Stimulated activated CD4-positive, alpha-beta T cell treated with anti-CD3 and anti-CD28 coated beads, Interleukin-15, amount 100 ng/mL, for 48 hours (primary cell): ENCODE data around the gene INVS.
"Not testable (repeated sequence)": the region's sequence is repeated elsewhere in the genome, so short reads cannot be mapped to it uniquely, and the experiment has no call there.

Experiments
- DNase-seq, 2 donors: peaks; one replicate each; pipeline ENCODE4 v3.0.0-alpha.2; 2020; ENCODE audit warnings: low read depth in 2 of 2

Gene INVS

DNA sequence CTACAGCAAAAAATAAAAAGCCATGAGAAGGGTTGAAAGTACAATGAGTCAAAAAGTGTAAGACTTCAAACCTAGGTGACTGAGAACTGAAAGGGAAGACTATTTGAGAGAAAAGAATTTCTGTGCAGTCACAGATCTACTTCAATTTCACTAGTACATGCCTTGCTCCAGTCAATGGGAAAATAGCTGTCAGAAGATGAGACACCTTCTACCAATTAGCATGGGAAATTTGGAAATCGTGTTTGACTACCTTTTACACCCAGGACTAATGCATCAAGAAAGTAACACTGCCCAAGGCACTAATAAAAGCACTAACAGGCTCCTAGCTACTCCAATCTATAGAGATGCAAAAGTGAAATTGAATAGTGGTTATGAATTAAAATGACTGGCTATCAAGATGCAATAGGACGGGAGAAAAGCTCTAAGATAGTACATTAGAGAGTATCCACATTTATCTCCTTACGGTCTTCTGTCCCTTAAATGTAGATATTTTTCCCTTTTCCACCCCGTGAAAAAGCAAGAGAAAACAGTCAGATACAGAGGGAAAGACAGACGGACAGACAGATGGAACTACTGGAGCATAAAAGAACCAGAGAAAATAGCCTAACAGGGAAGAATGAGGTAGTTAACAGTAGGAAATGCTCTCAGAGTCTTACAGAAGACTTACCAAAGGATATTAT, 15.5 kb upstream of the INVS start:
- DNase-seq = no peak

DNA sequence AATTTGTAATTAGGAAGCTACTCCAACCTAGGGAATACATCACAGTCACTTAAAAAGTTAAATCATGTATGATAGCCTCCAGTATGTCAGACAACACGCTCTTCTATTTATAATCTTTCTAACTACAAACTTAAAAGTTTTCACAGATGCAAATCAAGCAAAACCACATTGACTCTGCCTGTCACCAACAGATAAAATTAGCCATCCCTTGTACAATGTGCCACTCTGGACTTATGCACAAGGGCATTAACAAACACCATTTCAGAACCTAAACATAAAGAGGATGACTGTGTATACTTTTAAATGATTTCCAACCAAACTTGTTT, 15.0 kb upstream of the INVS start:
- no peak for DNase-seq

DNA sequence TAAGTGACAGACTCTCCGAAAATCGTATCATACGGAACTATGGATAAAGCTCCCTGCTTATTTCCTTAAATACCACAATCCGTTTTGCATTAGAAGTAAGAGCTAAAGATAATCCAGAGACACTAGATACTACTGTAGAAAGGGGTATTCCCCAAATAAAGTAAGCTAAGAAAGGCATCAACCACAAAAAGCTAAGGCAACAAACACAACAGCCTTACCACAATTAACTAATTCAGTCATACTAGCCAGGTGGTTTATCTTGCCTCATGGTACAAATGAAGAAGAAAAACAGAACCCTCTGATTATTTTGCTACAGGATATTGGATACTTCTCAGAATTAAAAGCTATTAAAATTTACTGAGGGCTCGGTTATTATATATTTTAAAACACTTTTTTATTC, 14.3 kb upstream of the INVS start:
- DNase-seq = no peak

GRCh38 chr9:100086097-100086635, 12.9 kb upstream of the INVS start:
- no peak for DNase-seq

DNA sequence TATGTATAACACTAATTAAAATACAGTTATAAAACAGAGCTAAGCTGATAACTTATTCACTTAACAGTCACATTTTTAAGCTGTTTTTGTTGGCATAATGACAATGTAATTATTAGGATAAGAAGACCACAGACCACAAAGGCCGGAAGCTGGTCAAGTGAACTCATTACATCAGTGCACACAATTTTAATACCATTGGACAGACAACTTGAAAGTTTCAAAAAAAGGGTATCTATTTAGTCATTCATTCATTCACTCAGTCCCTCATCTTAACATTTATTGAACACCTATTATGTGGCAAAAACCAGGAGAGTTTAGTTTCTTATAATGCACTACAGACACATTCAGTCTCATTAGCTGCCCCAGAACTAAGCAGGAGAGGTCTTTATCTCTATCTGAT, 11.8 kb upstream of the INVS start:
- no peak for DNase-seq

DNA sequence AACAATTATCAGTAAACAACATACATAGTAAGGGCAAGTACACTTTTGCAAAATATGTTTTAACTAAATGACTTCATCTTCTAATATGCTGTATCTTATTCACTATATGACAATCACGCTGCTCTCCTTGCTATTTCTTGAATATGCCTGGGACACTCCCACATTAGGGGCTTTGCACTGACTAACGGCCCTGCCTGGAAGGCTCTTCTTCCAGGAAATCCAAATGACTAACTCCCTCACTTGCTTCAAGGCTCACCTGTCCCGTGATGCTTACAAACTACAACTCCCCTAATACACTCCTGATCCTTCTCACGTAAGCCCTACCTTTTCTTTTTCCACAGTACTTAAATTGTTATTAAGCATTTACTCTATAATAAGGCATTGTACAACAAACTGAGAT, 10.8 kb upstream of the INVS start:
- DNase-seq = no peak

DNA sequence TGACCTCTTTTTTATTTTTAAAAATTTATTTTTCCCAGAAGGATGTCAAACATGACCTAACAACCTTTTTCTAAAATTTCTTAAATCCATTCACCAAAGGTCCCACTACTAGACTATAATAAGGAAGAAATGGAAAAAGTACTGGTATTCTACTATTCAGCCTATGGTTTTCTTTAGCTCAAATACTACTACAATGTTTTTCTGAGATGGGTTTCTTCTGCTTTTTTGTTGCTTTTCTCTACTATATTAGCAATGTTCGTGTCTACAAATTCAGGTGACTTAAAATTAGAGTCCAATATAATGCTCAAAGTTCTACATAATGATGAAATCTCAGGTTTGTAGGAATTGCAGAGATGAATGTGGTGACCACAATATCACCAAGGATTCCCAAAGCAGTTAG, 8.2 kb upstream of the INVS start:
- DNase-seq = no peak

DNA sequence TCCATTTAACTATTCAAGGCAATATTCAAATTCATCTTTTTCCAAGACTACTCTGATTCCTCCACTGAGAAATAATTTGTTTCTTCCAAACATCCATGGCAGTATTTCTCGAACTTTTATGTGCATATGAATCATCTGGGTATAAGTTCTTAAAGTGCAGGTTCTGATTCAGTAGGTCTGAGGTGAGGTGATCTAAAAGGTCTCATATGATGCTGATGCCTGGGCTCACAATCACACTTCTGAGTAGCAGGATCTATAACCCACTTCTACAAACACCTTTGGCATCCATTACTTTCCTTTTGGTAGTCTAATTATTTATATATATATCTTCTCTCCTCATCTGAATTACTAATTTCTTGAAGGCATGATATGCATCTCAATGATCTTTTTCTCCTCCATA, 7.4 kb upstream of the INVS start:
- no peak for DNase-seq

DNA sequence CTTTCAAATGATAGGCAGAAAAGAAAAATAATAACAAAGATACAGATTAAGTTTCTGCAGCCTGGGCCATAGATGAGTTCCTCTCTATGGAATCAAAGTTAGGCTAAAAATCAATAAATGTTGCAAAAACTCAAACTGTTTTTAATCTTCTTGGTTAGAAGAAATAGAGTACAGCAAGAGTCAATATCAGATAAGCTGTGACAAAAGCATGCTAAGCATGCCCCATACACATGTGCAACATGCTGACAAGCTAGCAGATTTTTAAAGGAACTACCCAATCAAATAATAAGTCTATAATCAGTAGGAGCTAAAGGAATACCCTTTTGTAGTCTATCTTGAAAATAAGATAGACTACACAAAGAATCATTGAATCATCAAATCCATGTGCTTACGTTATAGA, 7.0 kb upstream of the INVS start:
- no peak for DNase-seq

DNA sequence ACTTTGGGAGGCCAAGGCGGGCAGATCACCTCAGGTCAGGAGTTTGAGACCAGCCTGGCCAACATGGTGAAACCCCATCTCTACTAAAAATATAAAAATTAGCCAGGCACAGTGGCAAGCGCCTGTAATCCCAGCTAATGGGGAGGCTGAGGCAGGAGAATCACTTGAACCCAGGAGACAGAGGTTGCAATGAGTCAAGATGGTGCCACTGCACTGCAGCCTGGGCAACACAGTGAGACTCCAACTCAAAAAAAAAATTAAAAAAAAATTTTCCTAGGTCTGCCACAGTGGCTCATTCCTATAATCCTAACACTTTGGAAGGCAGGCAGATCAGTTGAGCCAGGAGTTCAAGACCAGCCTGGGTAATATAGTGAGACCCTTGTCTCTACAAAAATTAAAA, 4.6 kb upstream of the INVS start:
- DNase-seq = not testable (repeated sequence)

DNA sequence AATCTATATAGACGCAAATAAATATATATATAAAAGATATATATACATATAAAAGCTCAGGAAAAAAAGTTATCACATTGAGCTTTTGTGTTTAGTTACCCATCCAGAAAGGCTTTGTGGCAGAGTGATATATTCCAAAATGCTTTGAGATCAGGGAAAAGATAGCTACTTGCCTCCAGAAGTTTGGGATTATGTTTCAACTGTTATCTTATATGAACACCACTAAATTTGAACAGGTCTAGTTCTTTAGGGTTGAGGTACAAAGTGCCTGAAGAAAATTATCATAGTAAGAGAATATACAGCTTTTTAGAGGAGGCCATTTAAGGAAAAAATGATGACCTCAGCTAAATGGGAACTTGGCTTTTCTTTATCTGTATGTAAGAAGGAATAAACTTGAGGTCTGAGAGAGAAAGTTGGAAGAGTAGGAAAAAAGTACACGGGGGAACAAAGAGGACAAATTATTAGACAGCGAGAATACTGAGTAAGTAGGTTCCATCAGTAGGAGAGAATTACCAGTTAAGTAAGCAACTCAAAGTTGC, 2.6 kb upstream of the INVS start:
- DNase-seq = no peak

GRCh38 chr9:100098046-100098886, 777 bp upstream of the INVS start:
- no peak for DNase-seq

GRCh38 chr9:100099722-100100042, 639 bp downstream of the INVS start:
- no peak for DNase-seq

DNA sequence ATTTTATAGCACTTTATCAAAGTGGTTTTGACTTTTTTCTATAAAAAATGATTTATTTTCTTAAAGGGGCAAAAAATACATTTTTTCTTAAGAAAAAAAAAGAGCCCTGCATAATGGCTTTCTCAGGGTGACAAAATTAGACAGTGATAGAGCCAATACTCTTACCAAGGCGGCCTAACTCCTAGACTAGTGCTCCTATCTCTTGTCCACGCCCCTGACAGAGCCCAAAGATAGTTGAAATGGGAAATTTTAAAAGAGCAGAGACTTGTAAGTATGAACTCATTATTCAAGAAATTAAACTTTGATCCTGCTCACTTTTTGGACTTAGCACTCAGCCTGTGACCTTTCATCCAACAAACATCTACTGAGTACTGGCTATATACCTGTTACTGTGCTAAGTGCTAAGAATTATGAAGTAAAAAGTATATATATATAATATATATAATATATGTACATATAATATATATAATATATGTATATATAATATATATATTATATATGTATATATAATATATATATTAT, 1.2 kb downstream of the INVS start:
- no peak for DNase-seq

GRCh38 chr9:100101608-100102007, 2.6 kb downstream of the INVS start:
- DNase-seq = no peak

GRCh38 chr9:100104314-100104713, 5.3 kb downstream of the INVS start:
- DNase-seq = no peak

DNA sequence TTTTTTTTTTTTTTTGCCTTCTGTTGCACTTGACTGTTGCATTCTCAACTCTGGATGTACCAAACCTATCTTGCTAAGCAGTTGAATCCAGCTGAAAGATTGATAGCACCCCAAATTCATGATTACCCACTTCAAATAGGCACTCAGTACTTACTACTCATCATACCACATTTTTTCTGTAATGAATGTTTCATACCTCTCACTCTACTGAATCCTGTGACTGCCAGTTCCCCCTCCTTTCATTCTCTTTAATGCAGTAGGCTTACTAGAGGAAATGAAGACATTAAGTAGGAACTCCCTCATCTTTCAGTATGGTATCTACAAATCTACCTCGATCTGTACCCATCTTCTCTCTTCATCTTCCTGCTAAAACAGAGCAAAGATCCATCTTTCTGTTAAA, 6.8 kb downstream of the INVS start:
- no peak for DNase-seq

- DNase-seq = no peak
Observed at GRCh38 chr9:100106616-100107015, 7.6 kb downstream of the INVS start.

DNA sequence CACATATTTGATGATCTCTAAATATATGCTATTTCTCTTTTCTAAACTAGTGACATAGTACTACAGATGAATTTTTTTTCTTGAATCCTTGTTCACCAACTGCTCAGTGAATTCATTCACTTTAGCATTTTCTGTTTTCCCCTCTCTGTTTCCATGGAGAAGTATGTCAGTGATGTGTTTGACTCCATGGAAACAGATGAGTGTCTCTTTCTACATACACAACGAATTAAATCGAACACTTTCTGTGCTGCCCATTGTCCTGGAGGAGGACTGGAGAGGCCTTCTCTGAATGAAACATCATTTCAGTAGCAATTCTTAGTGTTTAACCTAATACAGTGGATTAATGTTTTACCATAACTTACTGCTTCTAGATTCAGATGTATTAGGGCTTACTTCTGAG, 9.5 kb downstream of the INVS start:
- DNase-seq = no peak

GRCh38 chr9:100111235-100111634, 12.2 kb downstream of the INVS start:
- DNase-seq = no peak

- no peak for DNase-seq
Observed at GRCh38 chr9:100112677-100113336, 13.8 kb downstream of the INVS start.

- no peak for DNase-seq
Observed at GRCh38 chr9:100117316-100117715, 18.3 kb downstream of the INVS start.
